Neuronal stem cell (in vitro differentiated cells): ENCODE data around the gene ADAMTSL1.

Experiments
- DNase-seq: peaks from one replicate; pipeline ENCODE4 v3.0.0-alpha.2; 2013; ENCODE audit warnings: low spot score
- H2AFZ ChIP-seq: one replicate; pipeline ENCODE4 v1.6.1; 2013; ENCODE audit warnings: mild to moderate bottlenecking, low read length, inconsistent platforms
- H2AK5ac ChIP-seq: 2 replicates; pipeline ENCODE4 v1.6.1; 2013; ENCODE audit warnings: low read depth, mild to moderate bottlenecking, inconsistent platforms, low read length, moderate library complexity, mixed read lengths
- H2BK120ac ChIP-seq: 2 replicates; pipeline ENCODE4 v1.6.1; 2013; ENCODE audit warnings: low read depth, mild to moderate bottlenecking, inconsistent platforms, low read length, moderate library complexity, mixed read lengths
- H2BK12ac ChIP-seq: one replicate; pipeline ENCODE4 v1.6.1; 2013; ENCODE audit warnings: low read length, inconsistent platforms
- H2BK15ac ChIP-seq: 2 replicates; pipeline ENCODE4 v1.6.1; 2013; ENCODE audit warnings: mild to moderate bottlenecking, low read length, inconsistent platforms, mixed read lengths
- H2BK5ac ChIP-seq: one replicate; pipeline ENCODE4 v1.6.1; 2013; ENCODE audit warnings: inconsistent platforms, mild to moderate bottlenecking, low read length, moderate library complexity
- H3K14ac ChIP-seq: one replicate; pipeline ENCODE4 v1.6.1; 2013; ENCODE audit warnings: low read length, inconsistent platforms
- H3K18ac ChIP-seq: 2 replicates; pipeline ENCODE4 v1.6.1; 2013; ENCODE audit warnings: low read length, inconsistent platforms
- H3K23ac ChIP-seq: 2 replicates; pipeline ENCODE4 v1.6.1; 2013; ENCODE audit warnings: low read depth, mild to moderate bottlenecking, mixed read lengths, low read length, inconsistent platforms; ENCODE audit not compliant: poor library complexity
- H3K27ac ChIP-seq: replicated peaks from 3 replicates; pipeline ENCODE4 v1.5.1; 2013; ENCODE audit warnings: low read length, inconsistent platforms
- H3K27me3 ChIP-seq, 3 experiments: 2 replicates each; pipeline ENCODE4 v1.6.1; 2013; ENCODE audit warnings: low read length in 3 of 3, mild to moderate bottlenecking in 2 of 3, inconsistent platforms in 1 of 3, low read depth in 1 of 3, mixed read lengths in 1 of 3, moderate library complexity in 1 of 3; ENCODE audit not compliant: control insufficient read depth in 3 of 3, insufficient read depth in 3 of 3
- H3K36me3 ChIP-seq, 2 donors: replicated peaks in 1 of 2; 2 replicates each; pipeline ENCODE4 v1.6.1; 2013; ENCODE audit warnings: low read length in 2 of 2; ENCODE audit not compliant: control insufficient read depth in 2 of 2, insufficient read depth in 2 of 2
- H3K4ac ChIP-seq: 2 replicates; pipeline ENCODE4 v1.6.1; 2013; ENCODE audit warnings: inconsistent platforms, mild to moderate bottlenecking, low read length, moderate library complexity
- H3K4me1 ChIP-seq, 2 donors: 1 replicate in 1 of 2; 2 replicates in 1 of 2; pipeline ENCODE4 v1.6.1; 2013; ENCODE audit warnings: low read length in 2 of 2, low read depth in 1 of 2; ENCODE audit not compliant: control insufficient read depth in 2 of 2, insufficient read depth in 1 of 2
- H3K4me2 ChIP-seq: one replicate; pipeline ENCODE4 v1.6.1; 2013; ENCODE audit warnings: mild to moderate bottlenecking, low read length, inconsistent platforms; ENCODE audit not compliant: insufficient read depth, poor library complexity, severe bottlenecking
- H3K4me3 ChIP-seq, 2 donors: 2 replicates each; pipeline ENCODE4 v1.5.1; 2013; ENCODE audit warnings: low read length in 2 of 2, mild to moderate bottlenecking in 2 of 2, inconsistent platforms in 1 of 2, moderate library complexity in 1 of 2
- H3K79me1 ChIP-seq: one replicate; pipeline ENCODE4 v1.6.1; 2013; ENCODE audit warnings: low read depth, mild to moderate bottlenecking, inconsistent platforms, low read length, moderate library complexity
- H3K9ac ChIP-seq: one replicate; pipeline ENCODE4 v1.6.1; 2013; ENCODE audit warnings: mild to moderate bottlenecking, low read depth, low read length, inconsistent platforms; ENCODE audit not compliant: poor library complexity
- H3K9me3 ChIP-seq, 2 donors: replicated peaks in 1 of 2; 2 replicates each; pipeline versions ENCODE3 to v1.6.1; 2013; ENCODE audit warnings: low read length in 2 of 2, mild to moderate bottlenecking in 2 of 2, inconsistent platforms in 1 of 2, low read depth in 1 of 2, mixed read lengths in 1 of 2, moderate library complexity in 1 of 2; ENCODE audit not compliant: control insufficient read depth in 2 of 2, insufficient read depth in 1 of 2
- H4K8ac ChIP-seq: one replicate; pipeline ENCODE4 v1.6.1; 2013; ENCODE audit warnings: low read depth, mild to moderate bottlenecking, inconsistent platforms, low read length, moderate library complexity
- H4K91ac ChIP-seq: one replicate; pipeline ENCODE4 v1.6.1; 2013; ENCODE audit warnings: low read length, low read depth, mild to moderate bottlenecking, inconsistent platforms; ENCODE audit not compliant: poor library complexity
- WGBS, 2 donors: extraction: QIAGEN DNeasy Blood & Tissue Kit; methylation state at CpG; one replicate each; pipeline ENCODE4 v1.1.7; 2013; ENCODE audit warnings: missing lambda C conversion rate in 2 of 2, mixed read lengths in 1 of 2; ENCODE audit not compliant: insufficient read length in 2 of 2, insufficient replicate concordance in 1 of 2; ENCODE audit errors: extremely low coverage in 2 of 2; 5-methylcytosine and 5-hydroxymethylcytosine counted together

Gene ADAMTSL1

GRCh38 chr9:18718932-18719331, 245.0 kb downstream of the ADAMTSL1 start:
- DNase-seq: no peak
- Histone ChIP-seq H2BK15ac (no peak overlapping the region), H3K4me3 (no peak overlapping the region), H3K4me1 (peaks cover 2% of the 10 kb centered on the region in 2 donors), H3K79me1 (no peaks in the 10 kb centered on the region), H2BK5ac (no peak overlapping the region), H2BK120ac (no peak overlapping the region), H4K91ac (no peak overlapping the region), H2BK12ac (no peak overlapping the region), H3K4me2 (no peak overlapping the region), H2AK5ac (no peak overlapping the region), H4K8ac (no peak overlapping the region), H3K27ac (no peak overlapping the region), H2AFZ (no peak overlapping the region), H3K18ac (no peak overlapping the region), H3K9me3 (no peaks in the 10 kb centered on the region), H3K23ac (no peak overlapping the region), H3K36me3 (no peaks in the 10 kb centered on the region), H3K27me3 (no peaks in the 10 kb centered on the region), H3K14ac (no peak overlapping the region), H3K9ac (no peak overlapping the region), H3K4ac (no peak overlapping the region)
- no CpG with 5 or more reads among the region's 1 CpG for WGBS, 2 donors

GRCh38 chr9:18720691-18721090, 246.7 kb downstream of the ADAMTSL1 start:
- H3K27me3 ChIP-seq: no peaks in the 10 kb centered on the region
- no peak overlapping the region for H2AK5ac ChIP-seq
- H2BK15ac ChIP-seq: no peak overlapping the region

GRCh38 chr9:18721267-18721994, 247.5 kb downstream of the ADAMTSL1 start:
- Histone ChIP-seq H2BK12ac (no peak overlapping the region), H2AK5ac (no peak overlapping the region), H3K4me2 (no peak overlapping the region), H4K8ac (no peak overlapping the region), H2BK5ac (no peak overlapping the region), H3K14ac (no peak overlapping the region), H3K4ac (no peak overlapping the region), H3K4me1 (peaks cover 2 to 4% of the 10 kb centered on the region in 2 donors), H2BK120ac (no peak overlapping the region), H3K4me3 (no peak overlapping the region), H4K91ac (no peak overlapping the region), H3K23ac (no peak overlapping the region), H3K9me3 (no peaks in the 10 kb centered on the region), H3K79me1 (no peaks in the 10 kb centered on the region), H3K36me3 (no peaks in the 10 kb centered on the region), H3K9ac (no peak overlapping the region), H2AFZ (peak overlapping the region; percentile 36), H3K18ac (peak overlapping the region; percentile 11), H2BK15ac (no peak overlapping the region), H3K27ac (no peak overlapping the region), H3K27me3 (no peaks in the 10 kb centered on the region)
- DNase-seq: no peak
- no CpG with 5 or more reads among the region's 10 CpGs for WGBS, 2 donors

More at GRCh38 chr9:18720691-18721090, 246.7 kb downstream of the ADAMTSL1 start:
- H2BK5ac ChIP-seq: no peak overlapping the region
- no peak overlapping the region for H3K4me3 ChIP-seq
- peak overlapping the region; percentile 36 for H2AFZ ChIP-seq
- no peak overlapping the region for H3K23ac ChIP-seq
- no peak overlapping the region for H3K4me2 ChIP-seq
- no peaks in the 10 kb centered on the region for H3K9me3 ChIP-seq
- H4K8ac ChIP-seq: no peak overlapping the region
- H3K4me1 ChIP-seq: peaks cover 2 to 3% of the 10 kb centered on the region in 2 donors
- no peak overlapping the region for H3K4ac ChIP-seq
- no peaks in the 10 kb centered on the region for H3K36me3 ChIP-seq
- no peak overlapping the region for H3K18ac ChIP-seq
- no peak overlapping the region for H3K9ac ChIP-seq
- H2BK120ac ChIP-seq: no peak overlapping the region
- no peak overlapping the region for H4K91ac ChIP-seq
- H3K79me1 ChIP-seq: no peaks in the 10 kb centered on the region
- no CpG with 5 or more reads among the region's 5 CpGs for WGBS, 2 donors
- no peak overlapping the region for H3K27ac ChIP-seq
- H2BK12ac ChIP-seq: no peak overlapping the region
- no peak for DNase-seq
- H3K14ac ChIP-seq: no peak overlapping the region

GRCh38 chr9:18721995-18722310, 248.0 kb downstream of the ADAMTSL1 start:
- no peaks in the 10 kb centered on the region for H3K27me3 ChIP-seq
- no peak overlapping the region for H3K9ac ChIP-seq
- no peak overlapping the region for H4K8ac ChIP-seq
- no peak overlapping the region for H3K14ac ChIP-seq
- no peak overlapping the region for H2BK5ac ChIP-seq
- no peak overlapping the region for H2BK120ac ChIP-seq
- WGBS, 2 donors: no CpG with 5 or more reads among the region's 2 CpGs
- no peaks in the 10 kb centered on the region for H3K36me3 ChIP-seq
- no peak overlapping the region for H3K4me3 ChIP-seq
- H3K9me3 ChIP-seq: no peaks in the 10 kb centered on the region
- no peak overlapping the region for H2AK5ac ChIP-seq
- H3K4me1 ChIP-seq: peaks cover 2 to 6% of the 10 kb centered on the region in 2 donors
- H3K79me1 ChIP-seq: no peaks in the 10 kb centered on the region
- H3K27ac ChIP-seq: no peak overlapping the region
- H2AFZ ChIP-seq: no peak overlapping the region
- H3K23ac ChIP-seq: no peak overlapping the region
- no peak for DNase-seq
- H3K18ac ChIP-seq: no peak overlapping the region
- H2BK15ac ChIP-seq: no peak overlapping the region
- no peak overlapping the region for H3K4me2 ChIP-seq
- no peak overlapping the region for H3K4ac ChIP-seq
- no peak overlapping the region for H2BK12ac ChIP-seq
- no peak overlapping the region for H4K91ac ChIP-seq
